ENCODE results near the gene MFGE8.

MFGE8 gene

DNA sequence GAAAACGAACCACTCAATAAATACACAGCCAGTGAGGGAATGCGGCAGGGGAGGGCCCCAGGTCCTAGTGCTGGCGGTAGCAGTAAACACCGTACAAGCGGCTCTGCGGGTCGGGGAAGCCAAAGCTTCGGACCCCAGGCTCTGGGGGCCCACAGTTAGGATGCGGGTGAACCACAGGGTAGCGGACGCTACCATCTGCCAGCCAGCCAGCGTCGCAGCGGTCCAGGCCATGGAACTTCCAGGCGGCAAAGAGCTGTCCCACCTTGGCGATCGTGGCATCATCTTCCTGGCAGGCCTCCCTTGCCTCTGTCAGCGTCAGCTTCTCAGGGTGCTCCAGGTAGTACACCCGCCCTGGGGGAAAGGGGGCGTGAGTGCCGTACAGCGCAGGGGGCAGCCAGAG is 35.3 kb downstream of the MFGE8 start:
- no peak for DNase-seq (ENCODE audit: insufficient read length)
- no peak for TF ChIP-seq POLR2A (IDR thresholded peaks at IDR 0.05; ENCODE audit: low read depth, low read length)
- no peak for TF ChIP-seq TAF1 (IDR thresholded peaks at IDR 0.05; ENCODE audit: borderline replicate concordance, low read depth, low read length)
- no peak for TF ChIP-seq POLR2AphosphoS5 (IDR thresholded peaks at IDR 0.05; ENCODE audit: low read depth, low read length)
- FAIRE-seq = no peak

DNA sequence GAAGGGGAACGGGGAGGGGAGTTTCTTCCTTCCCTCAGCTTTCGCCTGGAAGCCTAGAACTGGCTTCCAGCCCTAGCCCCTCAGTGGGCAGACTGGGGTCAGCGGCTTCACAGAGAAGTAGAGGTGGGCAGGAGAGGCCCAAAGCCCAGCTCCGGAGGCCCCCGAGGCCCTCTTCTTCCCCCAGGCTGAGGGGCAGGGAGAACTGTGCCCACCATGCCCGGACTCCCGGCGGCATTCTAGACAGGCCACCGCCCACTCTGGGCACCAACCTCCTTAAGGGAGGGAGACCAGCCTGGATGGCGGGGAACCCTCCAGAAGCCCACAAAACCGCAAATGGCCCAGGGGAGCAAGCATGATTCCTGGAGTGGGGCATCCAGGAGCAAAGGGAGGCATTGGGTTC is 35.8 kb downstream of the MFGE8 start:
- DNase-seq (ENCODE audit: insufficient read length) = no peak

GRCh38 chr15:88876573-88876972 is 36.6 kb downstream of the MFGE8 start:
- DNase-seq (ENCODE audit: insufficient read length) (no peak), FAIRE-seq (no peak)
- TF ChIP-seq POLR2A (IDR thresholded peaks at IDR 0.05; ENCODE audit: low read depth, low read length) = no peak
- TF ChIP-seq TAF1 (IDR thresholded peaks at IDR 0.05; ENCODE audit: borderline replicate concordance, low read depth, low read length) = no peak
- no peak for TF ChIP-seq POLR2AphosphoS5 (IDR thresholded peaks at IDR 0.05; ENCODE audit: low read depth, low read length)

More for the DNA sequence above, 35.8 kb downstream of the MFGE8 start:
- TF ChIP-seq POLR2AphosphoS5 (IDR thresholded peaks at IDR 0.05; ENCODE audit: low read depth, low read length) (no peak), POLR2A (IDR thresholded peaks at IDR 0.05; ENCODE audit: low read depth, low read length) (no peak), TAF1 (IDR thresholded peaks at IDR 0.05; ENCODE audit: borderline replicate concordance, low read depth, low read length) (no peak)
- FAIRE-seq = no peak

DNA sequence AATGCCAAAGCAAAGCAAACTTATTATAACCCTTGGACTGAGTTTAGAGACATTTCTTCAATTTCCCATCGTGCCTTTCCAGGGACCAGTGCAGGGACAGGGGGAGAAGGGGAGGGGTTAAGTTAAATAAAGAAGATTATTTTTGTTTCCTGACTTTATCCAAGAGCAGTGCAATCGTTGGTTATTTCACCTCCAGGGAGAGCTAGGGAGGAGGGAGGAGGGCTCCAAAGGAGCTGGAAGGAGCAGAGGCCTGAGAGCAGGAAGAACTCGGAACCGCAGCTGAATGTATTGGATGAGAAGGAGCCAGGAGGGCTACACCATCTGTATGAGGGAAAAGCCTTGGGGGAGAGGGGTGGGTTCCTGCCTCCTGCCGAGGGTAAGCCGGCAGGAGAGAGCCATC is 38.5 kb downstream of the MFGE8 start:
- FAIRE-seq = no peak
- TF ChIP-seq TAF1 (IDR thresholded peaks at IDR 0.05; ENCODE audit: borderline replicate concordance, low read depth, low read length) (no peak), POLR2AphosphoS5 (IDR thresholded peaks at IDR 0.05; ENCODE audit: low read depth, low read length) (no peak), POLR2A (IDR thresholded peaks at IDR 0.05; ENCODE audit: low read depth, low read length) (no peak)
- no peak for DNase-seq (ENCODE audit: insufficient read length)

- FAIRE-seq = no peak
These were observed 38.9 kb downstream of the MFGE8 start for GRCh38 chr15:88874275-88874674.

GRCh38 chr15:88873786-88874185 is 39.4 kb downstream of the MFGE8 start:
- TF ChIP-seq TAF1 (IDR thresholded peaks at IDR 0.05; ENCODE audit: borderline replicate concordance, low read depth, low read length) (no peak), POLR2A (IDR thresholded peaks at IDR 0.05; ENCODE audit: low read depth, low read length) (no peak), POLR2AphosphoS5 (IDR thresholded peaks at IDR 0.05; ENCODE audit: low read depth, low read length) (no peak)
- FAIRE-seq = no peak
- no peak for DNase-seq (ENCODE audit: insufficient read length)

More at GRCh38 chr15:88874275-88874674, 38.9 kb downstream of the MFGE8 start:
- no peak for DNase-seq (ENCODE audit: insufficient read length)
- TF ChIP-seq POLR2AphosphoS5 (IDR thresholded peaks at IDR 0.05; ENCODE audit: low read depth, low read length) = no peak
- TF ChIP-seq TAF1 (IDR thresholded peaks at IDR 0.05; ENCODE audit: borderline replicate concordance, low read depth, low read length) = no peak
- TF ChIP-seq POLR2A (IDR thresholded peaks at IDR 0.05; ENCODE audit: low read depth, low read length) = no peak

DNA sequence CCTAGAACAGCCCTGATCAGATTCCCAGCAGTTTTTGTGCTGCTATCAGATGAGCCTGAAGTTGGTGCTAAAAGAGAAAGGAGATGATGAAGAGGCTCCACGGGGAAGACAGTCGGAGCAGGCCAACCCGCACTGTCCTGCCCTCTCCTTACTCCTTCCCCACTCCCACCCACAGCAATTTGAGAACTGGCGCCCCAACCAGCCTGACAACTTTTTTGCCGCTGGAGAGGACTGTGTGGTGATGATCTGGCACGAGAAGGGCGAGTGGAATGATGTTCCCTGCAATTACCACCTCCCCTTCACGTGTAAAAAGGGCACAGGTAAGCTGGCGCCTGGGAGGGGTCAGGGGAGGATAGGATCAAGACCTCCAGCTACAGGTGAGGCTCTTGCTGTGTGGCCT is 40.5 kb downstream of the MFGE8 start:
- no peak for DNase-seq (ENCODE audit: insufficient read length)
- TF ChIP-seq POLR2AphosphoS5 (IDR thresholded peaks at IDR 0.05; ENCODE audit: low read depth, low read length) (no peak), POLR2A (IDR thresholded peaks at IDR 0.05; ENCODE audit: low read depth, low read length) (no peak), TAF1 (IDR thresholded peaks at IDR 0.05; ENCODE audit: borderline replicate concordance, low read depth, low read length) (no peak)
- no peak for FAIRE-seq

DNA sequence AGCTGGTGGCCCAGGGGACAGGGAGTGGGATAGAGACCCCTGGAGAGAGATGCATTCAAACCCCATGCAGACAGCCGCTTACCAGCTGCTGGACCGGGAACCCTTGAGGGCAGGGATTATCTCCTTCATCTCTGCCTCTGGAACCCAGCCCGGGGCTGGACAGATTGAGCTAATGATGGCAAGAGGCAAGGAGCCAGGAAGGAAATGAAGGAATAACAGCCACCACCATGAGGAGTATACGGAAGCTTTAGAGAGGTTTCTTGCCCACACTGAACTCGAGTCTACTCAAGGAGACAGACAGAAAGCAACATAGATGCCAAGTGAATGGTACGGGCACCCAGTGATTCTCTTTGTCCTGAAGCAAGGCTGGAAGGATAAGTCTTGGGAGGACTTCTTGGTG is 41.1 kb downstream of the MFGE8 start:
- no peak for TF ChIP-seq TAF1 (IDR thresholded peaks at IDR 0.05; ENCODE audit: borderline replicate concordance, low read depth, low read length)
- TF ChIP-seq POLR2AphosphoS5 (IDR thresholded peaks at IDR 0.05; ENCODE audit: low read depth, low read length) = no peak
- TF ChIP-seq POLR2A (IDR thresholded peaks at IDR 0.05; ENCODE audit: low read depth, low read length) = no peak
- DNase-seq (ENCODE audit: insufficient read length) (no peak), FAIRE-seq (no peak)

GRCh38 chr15:88871313-88871712 is 41.9 kb downstream of the MFGE8 start:
- no peak for FAIRE-seq
- TF ChIP-seq POLR2A (IDR thresholded peaks at IDR 0.05; ENCODE audit: low read depth, low read length) (no peak), TAF1 (IDR thresholded peaks at IDR 0.05; ENCODE audit: borderline replicate concordance, low read depth, low read length) (no peak), POLR2AphosphoS5 (IDR thresholded peaks at IDR 0.05; ENCODE audit: low read depth, low read length) (no peak)
- DNase-seq (ENCODE audit: insufficient read length) = no peak

DNA sequence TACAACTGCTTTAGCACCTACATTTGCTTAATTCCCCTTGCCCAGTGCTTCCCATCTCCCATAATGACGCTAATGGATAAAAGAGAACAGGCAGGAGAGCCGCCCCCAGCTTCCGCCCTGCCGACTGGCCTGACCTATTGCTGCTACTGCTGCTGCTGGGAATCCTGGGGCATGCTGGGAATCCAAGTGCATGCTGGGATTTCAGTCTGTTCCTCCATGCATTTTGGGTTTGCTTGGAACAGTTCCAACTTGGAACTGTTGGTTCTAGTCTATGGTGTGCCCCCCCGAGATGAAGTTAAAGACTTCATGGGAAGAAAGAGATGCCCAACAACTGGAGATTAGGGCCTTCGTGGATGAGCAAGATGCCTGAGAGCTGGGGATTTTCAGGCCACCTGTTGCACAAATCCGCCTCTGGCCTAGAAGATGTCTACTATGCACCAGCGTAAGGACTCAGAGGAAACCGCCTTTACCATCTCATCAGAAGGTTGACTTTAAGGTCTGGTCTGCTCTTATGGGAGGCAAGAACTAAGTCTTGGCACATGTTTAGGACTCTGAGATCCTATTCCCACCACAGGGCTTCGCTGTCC is 46.8 kb downstream of the MFGE8 start:
- FAIRE-seq (no peak), DNase-seq (ENCODE audit: insufficient read length) (no peak)
- TF ChIP-seq TAF1 (IDR thresholded peaks at IDR 0.05; ENCODE audit: borderline replicate concordance, low read depth, low read length) (no peak), POLR2AphosphoS5 (IDR thresholded peaks at IDR 0.05; ENCODE audit: low read depth, low read length) (no peak), POLR2A (IDR thresholded peaks at IDR 0.05; ENCODE audit: low read depth, low read length) (no peak)

- FAIRE-seq = no peak
- DNase-seq (ENCODE audit: insufficient read length) = no peak
- TF ChIP-seq POLR2A (IDR thresholded peaks at IDR 0.05; ENCODE audit: low read depth, low read length) (no peak), TAF1 (IDR thresholded peaks at IDR 0.05; ENCODE audit: borderline replicate concordance, low read depth, low read length) (no peak)
These were observed 47.6 kb downstream of the MFGE8 start for GRCh38 chr15:88865498-88866099.

DNA sequence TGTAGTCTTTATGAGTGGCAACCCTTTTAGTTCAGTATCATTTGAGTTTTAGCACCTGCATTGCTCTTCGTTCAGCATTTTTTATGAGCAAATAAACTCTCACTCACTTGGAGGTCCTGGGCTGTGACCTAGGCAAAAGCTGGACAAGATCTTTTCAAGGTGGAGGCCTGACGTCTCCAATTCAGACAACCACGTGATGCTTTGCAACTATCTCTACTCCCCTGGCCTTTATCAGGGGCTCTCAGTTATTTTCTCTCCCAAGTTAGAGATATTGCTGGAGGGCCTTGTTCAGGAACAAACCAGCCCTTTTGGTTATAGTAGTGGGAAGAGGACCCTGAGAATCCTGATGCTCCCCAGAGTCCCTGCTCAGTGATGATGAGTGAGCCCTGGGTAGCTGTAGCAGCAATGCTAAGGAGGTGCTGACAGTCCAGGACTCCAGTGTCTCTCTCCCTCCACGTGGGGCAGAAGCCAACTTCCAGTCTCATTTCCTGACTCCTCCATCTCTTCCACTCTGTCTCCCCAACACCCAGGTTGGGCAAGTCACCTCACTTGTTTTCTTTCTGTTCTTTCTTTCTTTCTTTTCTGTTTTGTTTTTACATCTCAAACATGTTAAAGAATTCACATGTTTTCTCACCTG is 48.2 kb downstream of the MFGE8 start:
- TF ChIP-seq POLR2A (IDR thresholded peaks at IDR 0.05; ENCODE audit: low read depth, low read length) (no peak), POLR2AphosphoS5 (IDR thresholded peaks at IDR 0.05; ENCODE audit: low read depth, low read length) (no peak), TAF1 (IDR thresholded peaks at IDR 0.05; ENCODE audit: borderline replicate concordance, low read depth, low read length) (no peak)
- DNase-seq (ENCODE audit: insufficient read length) (no peak), FAIRE-seq (no peak)

All from GM12892 (cell line).